GM19193 (cell line): ENCODE results near the gene PKP2.

ENCODE experiments used
- POLR2A ChIP-seq: IDR thresholded peaks from 4 replicates; pipeline ENCODE4 v1.6.1; 2011; ENCODE audit not compliant: insufficient read depth, insufficient read length; ENCODE audit errors: extremely low read depth

PKP2 gene

GRCh38 chr12:32896432-32897280, at the start of gene PKP2:
TSS of gene PKP2 (minus strand) at chr12:32896777. CDS start at chr12:32896731, 46 bp downstream.
- no peak for TF ChIP-seq POLR2A

- no peak for TF ChIP-seq POLR2A
These were observed 47.6 kb upstream of the PKP2 start for GRCh38 chr12:32944195-32944594.

- TF ChIP-seq POLR2A: no peak
These were observed 43.2 kb upstream of the PKP2 start for GRCh38 chr12:32939801-32940200.

- TF ChIP-seq POLR2A: no peak
These were observed 30.4 kb upstream of the PKP2 start for GRCh38 chr12:32926963-32927362.

GRCh38 chr12:32926356-32926755, 29.8 kb upstream of the PKP2 start:
- no peak for TF ChIP-seq POLR2A

- TF ChIP-seq POLR2A: no peak
These were observed 26.1 kb upstream of the PKP2 start for GRCh38 chr12:32922546-32923297.

GRCh38 chr12:32921397-32921796, 24.8 kb upstream of the PKP2 start:
- no peak for TF ChIP-seq POLR2A

- no peak for TF ChIP-seq POLR2A
These were observed 24.0 kb upstream of the PKP2 start for GRCh38 chr12:32920506-32921085.

- no peak for TF ChIP-seq POLR2A
These were observed 22.6 kb upstream of the PKP2 start for GRCh38 chr12:32918890-32919801.

GRCh38 chr12:32917094-32917611, 20.6 kb upstream of the PKP2 start:
- TF ChIP-seq POLR2A: no peak

GRCh38 chr12:32907898-32908476, 11.4 kb upstream of the PKP2 start:
- TF ChIP-seq POLR2A: no peak

GRCh38 chr12:32907166-32907565, 10.6 kb upstream of the PKP2 start:
- no peak for TF ChIP-seq POLR2A

- TF ChIP-seq POLR2A: no peak
These were observed 10.0 kb upstream of the PKP2 start for GRCh38 chr12:32906399-32907165.
